HEK293 (cell line): ENCODE results near the gene ZNF609.

Experiments used
- ATF2 ChIP-seq: fragments of 450-650 bp; formaldehyde crosslinking; IDR thresholded peaks from 2 replicates; pipeline ENCODE4 v1.5.1; 2016; ENCODE audit warnings: missing biosample characterization, missing genetic modification characterization, low read depth
- CTCF ChIP-seq: fragments of 450-650 bp; formaldehyde crosslinking; IDR thresholded peaks from 2 replicates; pipeline ENCODE4 v1.5.1; 2016; ENCODE audit warnings: missing biosample characterization, missing genetic modification characterization
- ELK4 ChIP-seq: IDR thresholded peaks from 2 replicates; pipeline ENCODE4 v1.6.1; 2011; ENCODE audit warnings: mild to moderate bottlenecking, low read depth, low read length, borderline replicate concordance
- MYNN ChIP-seq: fragments of 450-650 bp; formaldehyde crosslinking; IDR thresholded peaks from 2 replicates; pipeline ENCODE4 v1.5.1; 2016; ENCODE audit warnings: missing biosample characterization, missing genetic modification characterization, borderline replicate concordance
- REST ChIP-seq: fragments of 450-650 bp; formaldehyde crosslinking; IDR thresholded peaks from 2 replicates; pipeline ENCODE4 v1.5.1; 2016; ENCODE audit warnings: missing biosample characterization, missing genetic modification characterization
- ZBTB10 ChIP-seq: fragments of 450-650 bp; formaldehyde crosslinking; IDR thresholded peaks from 2 replicates; pipeline ENCODE4 v1.5.1; 2016; ENCODE audit warnings: missing biosample characterization, missing genetic modification characterization
- ZBTB49 ChIP-seq: fragments of 450-650 bp; formaldehyde crosslinking; IDR thresholded peaks from 2 replicates; pipeline ENCODE4 v1.5.1; 2016; ENCODE audit warnings: missing biosample characterization, missing genetic modification characterization, low read depth
- ZNF146 ChIP-seq: fragments of 450-650 bp; formaldehyde crosslinking; IDR thresholded peaks from 2 replicates; pipeline ENCODE4 v1.5.1; 2016; ENCODE audit warnings: missing biosample characterization, missing genetic modification characterization
- ZNF184 ChIP-seq: fragments of 450-650 bp; IDR thresholded peaks from 2 replicates; pipeline ENCODE4 v1.5.1; 2018; ENCODE audit warnings: missing biosample characterization, mild to moderate bottlenecking, missing genetic modification characterization
- ZNF274 ChIP-seq, 2 experiments: fragments of 200-500 bp in 1 of 2; fragments of 450-650 bp in 1 of 2; sonication (Bioruptor generic) in 1 of 2; formaldehyde crosslinking in 1 of 2; IDR thresholded peaks; 2 replicates each; pipeline versions ENCODE4 v1.5.1 to v1.6.1; 2014 to 2016; ENCODE audit warnings: borderline replicate concordance in 1 of 2, inconsistent platforms in 1 of 2, low read length in 1 of 2, missing biosample characterization in 1 of 2, missing genetic modification characterization in 1 of 2
- ZNF335 ChIP-seq: fragments of 450-650 bp; formaldehyde crosslinking; conservative IDR thresholded peaks from 2 replicates; pipeline ENCODE4 v1.5.1; 2016; ENCODE audit warnings: missing biosample characterization, missing genetic modification characterization
- ZNF670 ChIP-seq: fragments of 450-650 bp; formaldehyde crosslinking; IDR thresholded peaks from 2 replicates; pipeline ENCODE4 v1.5.1; 2016; ENCODE audit warnings: missing biosample characterization, missing genetic modification characterization, low read depth
- ZNF776 ChIP-seq: fragments of 450-650 bp; formaldehyde crosslinking; IDR thresholded peaks from 2 replicates; pipeline ENCODE4 v1.5.0; 2017; ENCODE audit warnings: missing biosample characterization, missing genetic modification characterization, borderline replicate concordance

GRCh38 chr15:64681424-64682024 is 221.1 kb downstream of the ZNF609 start:
- TF ChIP-seq ZBTB10 (tag by site-specific recombination) (no peak), ZNF146 (tag by site-specific recombination) (no peak), REST (tag by site-specific recombination) (no peak), ZNF274 (IDR thresholded peaks at IDR 0.05; ENCODE audit: low read length) (no peak), ZNF274 (tag by site-specific recombination; IDR thresholded peaks at IDR 0.05; ENCODE audit: borderline replicate concordance) (no peak), ZNF776 (tag by site-specific recombination) (no peak), ZNF335 (no peak), ELK4 (no peak), ZNF184 (tag by site-specific recombination) (no peak), CTCF (tag by site-specific recombination) (peak; percentile 85), ATF2 (tag by site-specific recombination) (no peak), ZNF670 (tag by site-specific recombination) (no peak), MYNN (tag by site-specific recombination) (no peak), ZBTB49 (tag by site-specific recombination) (no peak)
